GM12865 (cell line): ENCODE measurements around the gene OTOP3.

Experiments used
- DNase-seq: peaks from one replicate; pipeline ENCODE4 v3.0.0; 2010; ENCODE audit warnings: low read depth
- H3K4me3 ChIP-seq: 2 replicates; pipeline ENCODE4 v1.5.1; 2011; ENCODE audit warnings: mild to moderate bottlenecking, low read depth, low read length, control low read depth
- CTCF ChIP-seq: IDR thresholded peaks from 2 replicates; pipeline ENCODE4 v1.5.1; 2011; ENCODE audit warnings: low read length, control low read depth, low read depth, inconsistent platforms; ENCODE audit not compliant: insufficient read depth; ENCODE audit errors: missing control alignments

OTOP3 gene

GRCh38 chr17:74893936-74894671 is 41.6 kb upstream of the OTOP3 start:
- no peak overlapping the region for H3K4me3 ChIP-seq
- no peak for DNase-seq
- TF ChIP-seq CTCF = no peak

GRCh38 chr17:74898376-74898946 is 37.2 kb upstream of the OTOP3 start:
- TF ChIP-seq CTCF = no peak
- no peak for DNase-seq
- H3K4me3 ChIP-seq = no peak overlapping the region

GRCh38 chr17:74900208-74900607 is 35.5 kb upstream of the OTOP3 start:
- H3K4me3 ChIP-seq = no peak overlapping the region
- no peak for DNase-seq
- no peak for TF ChIP-seq CTCF

- no peak for DNase-seq
- no peak overlapping the region for H3K4me3 ChIP-seq
- no peak for TF ChIP-seq CTCF
Observed at GRCh38 chr17:74901353-74902135, 34.2 kb upstream of the OTOP3 start.

- no peak for TF ChIP-seq CTCF
- DNase-seq = no peak
- H3K4me3 ChIP-seq = no peak overlapping the region
Observed at GRCh38 chr17:74903034-74903433, 32.7 kb upstream of the OTOP3 start.

- no peak for DNase-seq
- no peak overlapping the region for H3K4me3 ChIP-seq
- no peak for TF ChIP-seq CTCF
Observed at GRCh38 chr17:74903671-74904070, 32.0 kb upstream of the OTOP3 start.
